GM12865 (cell line): ENCODE data around the gene AR.

Experiments
- DNase-seq: peaks from one replicate; pipeline ENCODE4 v3.0.0; 2010; ENCODE audit warnings: low read depth
- H3K4me3 ChIP-seq: 2 replicates; pipeline ENCODE4 v1.5.1; 2011; ENCODE audit warnings: mild to moderate bottlenecking, low read depth, low read length, control low read depth
- TF ChIP-seq, protein P1 (sequence below): IDR thresholded peaks from 2 replicates; pipeline ENCODE4 v1.5.1; 2011; ENCODE audit warnings: low read length, control low read depth, low read depth, inconsistent platforms; ENCODE audit not compliant: insufficient read depth; ENCODE audit errors: missing control alignments

The AR gene

GRCh38 chrX:67545893-67546495 lies 2.2 kb downstream of the AR start:
- H3K4me3 ChIP-seq = no peak overlapping the region
- no peak for DNase-seq
- TF ChIP-seq, protein P1, sequence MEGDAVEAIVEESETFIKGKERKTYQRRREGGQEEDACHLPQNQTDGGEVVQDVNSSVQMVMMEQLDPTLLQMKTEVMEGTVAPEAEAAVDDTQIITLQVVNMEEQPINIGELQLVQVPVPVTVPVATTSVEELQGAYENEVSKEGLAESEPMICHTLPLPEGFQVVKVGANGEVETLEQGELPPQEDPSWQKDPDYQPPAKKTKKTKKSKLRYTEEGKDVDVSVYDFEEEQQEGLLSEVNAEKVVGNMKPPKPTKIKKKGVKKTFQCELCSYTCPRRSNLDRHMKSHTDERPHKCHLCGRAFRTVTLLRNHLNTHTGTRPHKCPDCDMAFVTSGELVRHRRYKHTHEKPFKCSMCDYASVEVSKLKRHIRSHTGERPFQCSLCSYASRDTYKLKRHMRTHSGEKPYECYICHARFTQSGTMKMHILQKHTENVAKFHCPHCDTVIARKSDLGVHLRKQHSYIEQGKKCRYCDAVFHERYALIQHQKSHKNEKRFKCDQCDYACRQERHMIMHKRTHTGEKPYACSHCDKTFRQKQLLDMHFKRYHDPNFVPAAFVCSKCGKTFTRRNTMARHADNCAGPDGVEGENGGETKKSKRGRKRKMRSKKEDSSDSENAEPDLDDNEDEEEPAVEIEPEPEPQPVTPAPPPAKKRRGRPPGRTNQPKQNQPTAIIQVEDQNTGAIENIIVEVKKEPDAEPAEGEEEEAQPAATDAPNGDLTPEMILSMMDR = no peak

DNA sequence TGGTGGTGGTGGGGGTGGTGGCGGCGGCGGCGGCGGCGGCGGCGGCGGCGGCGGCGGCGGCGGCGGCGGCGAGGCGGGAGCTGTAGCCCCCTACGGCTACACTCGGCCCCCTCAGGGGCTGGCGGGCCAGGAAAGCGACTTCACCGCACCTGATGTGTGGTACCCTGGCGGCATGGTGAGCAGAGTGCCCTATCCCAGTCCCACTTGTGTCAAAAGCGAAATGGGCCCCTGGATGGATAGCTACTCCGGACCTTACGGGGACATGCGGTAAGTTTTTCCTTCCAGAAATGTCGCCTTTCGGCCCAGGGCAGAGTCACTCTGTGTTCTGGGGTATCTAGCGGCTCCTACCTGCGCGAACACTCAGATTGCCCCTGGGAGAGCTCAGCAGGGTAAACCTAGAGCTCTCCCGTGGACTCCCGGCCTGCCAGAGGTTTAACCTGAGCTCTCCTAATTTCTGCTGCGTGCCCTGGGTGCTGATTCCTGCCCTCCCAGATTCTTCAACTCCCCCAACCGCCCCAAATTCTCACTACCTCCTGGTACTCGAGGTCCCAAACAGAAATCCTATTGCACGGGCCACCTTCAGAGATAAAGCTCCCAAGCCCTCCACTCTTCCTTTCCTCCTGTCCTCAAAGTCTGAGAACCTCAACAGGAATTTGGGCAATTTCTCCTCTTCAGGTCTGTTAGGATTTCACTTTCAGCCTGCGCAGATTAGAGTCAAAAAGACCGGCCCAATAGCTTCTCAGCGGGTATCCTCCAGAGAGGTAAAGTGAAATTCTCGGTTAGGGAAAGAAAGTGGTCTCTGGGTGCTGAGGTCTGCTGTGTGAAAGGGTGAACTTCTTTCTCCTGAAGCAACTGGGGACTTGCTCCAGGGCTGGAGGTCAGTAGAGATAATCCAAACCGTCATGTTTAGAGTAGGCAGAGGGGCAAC lies 2.9 kb downstream of the AR start:
- DNase-seq = no peak
- TF ChIP-seq, protein P1 = no peak
- no peak overlapping the region for H3K4me3 ChIP-seq

GRCh38 chrX:67555578-67556203 lies 11.9 kb downstream of the AR start:
- peak; percentile 14 for DNase-seq
- TF ChIP-seq, protein P1 = peak; percentile 54
- no peak overlapping the region for H3K4me3 ChIP-seq

- H3K4me3 ChIP-seq = no peak overlapping the region
- DNase-seq = no peak
- TF ChIP-seq, protein P1 = no peak
Measured at GRCh38 chrX:67558267-67558666, 14.4 kb downstream of the AR start.

DNA sequence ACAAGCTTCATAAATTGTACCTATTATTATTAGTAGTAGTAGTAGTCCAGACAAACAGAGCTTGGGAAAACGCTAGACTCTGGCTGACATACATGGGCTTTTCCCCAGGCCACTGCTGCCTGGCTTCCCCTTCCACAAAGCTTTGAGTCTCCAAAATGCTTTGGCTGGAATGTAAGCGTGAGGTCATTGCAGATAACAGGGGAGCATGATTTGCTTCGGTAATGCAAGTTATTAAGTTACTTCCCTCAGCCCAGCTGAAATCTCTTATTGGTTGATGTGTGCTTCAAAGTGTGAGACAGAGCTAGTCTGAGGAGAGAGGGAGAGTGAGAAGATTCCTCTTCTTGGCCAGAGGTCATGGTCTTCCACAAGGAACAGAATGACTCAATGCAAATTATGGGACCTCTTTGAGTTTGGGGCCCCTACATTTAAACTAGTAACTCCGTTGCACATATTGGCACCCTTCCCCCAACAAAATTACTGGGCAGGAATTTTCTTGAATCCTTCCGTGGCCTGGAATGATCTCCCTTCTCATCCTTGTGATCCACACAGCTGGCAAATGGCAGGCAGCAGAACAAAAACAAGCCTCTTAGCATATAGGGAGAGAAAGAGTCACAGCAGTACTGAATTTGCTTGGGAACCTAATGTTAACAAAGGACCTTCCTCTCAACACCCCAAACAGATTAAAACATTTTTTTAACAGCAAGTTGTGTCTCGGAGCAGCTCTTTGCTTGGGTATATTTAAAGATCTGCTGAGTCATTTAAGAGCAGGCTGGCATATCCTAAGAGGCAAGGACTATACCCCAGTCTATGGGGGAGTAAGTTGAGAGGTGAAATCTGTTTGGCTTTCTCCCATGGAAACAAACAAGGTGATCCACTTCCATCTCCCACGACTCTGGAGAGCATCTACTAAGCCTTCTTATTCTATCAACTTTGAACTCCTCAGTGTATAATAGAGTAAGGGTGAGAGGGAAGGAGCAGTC lies 19.9 kb downstream of the AR start:
- no peak overlapping the region for H3K4me3 ChIP-seq
- TF ChIP-seq, protein P1 = no peak
- no peak for DNase-seq

- H3K4me3 ChIP-seq = no peak overlapping the region
- TF ChIP-seq, protein P1 = no peak
- peak; percentile 2 for DNase-seq
Measured at GRCh38 chrX:67564475-67564874, 20.7 kb downstream of the AR start.
